SK-MEL-5 (cell line): ENCODE measurements around the gene DUSP1. TPM values are rescaled to one million over a fixed set of nuclear protein-coding genes. Genes with fewer than 3 reads are reported as not detected.
"Not testable (repeated sequence)": the region's sequence is repeated elsewhere in the genome, so short reads cannot be mapped to it uniquely, and the experiment has no call there.

ENCODE experiments used
- DNase-seq: peaks from one replicate; pipeline ENCODE4 v3.0.0-alpha.2; 2016; ENCODE audit warnings: low read depth, low spot score
- in situ Hi-C: cut with HindIII; loops from 2 replicates; pipeline ENCODE4 v1.10.0; 2016; ENCODE audit warnings: low sequenced_read_pairs, high pct_unique_total_duplicates, low pct_unique_long_range_greater_than_20kb
- polyA plus RNA-seq, 2 experiments: library from polyadenylated mRNA; depleted of rRNA; stranded (reverse); fragments of >200 nt; gene quantifications; 2 replicates each; pipeline ENCODE4 v1.2.3, GENCODE V29; 2015
- total RNA-seq: library from RNA; depleted of rRNA; stranded (reverse); fragments of >200 nt; shearing (Covaris generic); gene quantifications from 2 replicates; pipeline ENCODE4 v1.2.3, GENCODE V29; 2014; rRNA removed

The DUSP1 gene, protein sequence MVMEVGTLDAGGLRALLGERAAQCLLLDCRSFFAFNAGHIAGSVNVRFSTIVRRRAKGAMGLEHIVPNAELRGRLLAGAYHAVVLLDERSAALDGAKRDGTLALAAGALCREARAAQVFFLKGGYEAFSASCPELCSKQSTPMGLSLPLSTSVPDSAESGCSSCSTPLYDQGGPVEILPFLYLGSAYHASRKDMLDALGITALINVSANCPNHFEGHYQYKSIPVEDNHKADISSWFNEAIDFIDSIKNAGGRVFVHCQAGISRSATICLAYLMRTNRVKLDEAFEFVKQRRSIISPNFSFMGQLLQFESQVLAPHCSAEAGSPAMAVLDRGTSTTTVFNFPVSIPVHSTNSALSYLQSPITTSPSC
- 10.9 and 11.3 TPM in 2 replicates for total RNA-seq
- 10.7 and 11.3 TPM in 2 replicates for polyA plus RNA-seq (2015; cell fraction: cytosol; rRNA removed)
- 16.0 and 19.7 TPM in 2 replicates for polyA plus RNA-seq (2015; cell fraction: nucleus; rRNA removed)

DNA sequence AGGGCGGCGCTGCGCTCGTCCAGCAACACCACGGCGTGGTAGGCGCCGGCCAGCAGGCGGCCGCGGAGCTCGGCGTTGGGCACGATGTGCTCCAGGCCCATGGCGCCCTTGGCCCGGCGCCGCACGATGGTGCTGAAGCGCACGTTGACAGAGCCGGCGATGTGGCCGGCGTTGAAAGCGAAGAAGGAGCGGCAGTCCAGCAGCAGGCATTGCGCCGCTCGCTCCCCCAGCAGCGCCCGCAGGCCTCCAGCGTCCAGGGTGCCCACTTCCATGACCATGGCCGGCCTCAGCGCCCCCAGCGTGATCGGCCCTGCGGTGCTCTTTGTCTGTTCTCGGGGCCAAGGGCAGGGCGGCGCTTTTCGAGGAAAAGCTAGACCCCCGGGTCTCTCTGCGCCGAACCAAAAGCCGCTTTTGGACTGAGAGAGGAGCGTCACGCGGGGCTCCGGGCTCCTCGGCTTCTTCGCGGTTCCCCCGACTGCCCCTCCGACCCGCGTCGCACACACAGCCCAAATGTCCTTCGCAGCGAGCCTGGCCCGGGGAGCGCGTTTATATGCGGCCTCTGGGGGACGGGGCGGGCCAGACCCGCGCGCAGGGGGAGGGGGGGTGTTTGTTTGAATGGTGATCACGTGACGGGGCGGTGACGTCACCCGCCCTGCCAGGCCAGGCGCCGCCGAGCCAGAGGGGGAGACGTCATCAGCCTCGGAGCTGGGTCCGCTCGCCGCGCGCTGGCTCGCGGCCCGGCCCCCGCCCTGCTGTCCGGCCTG is at the start of gene DUSP1:
TSS of gene DUSP1 (minus strand) at position 521 of the 764 bp plus-strand sequence. CDS start at position 278, 243 bp downstream.
- in situ Hi-C loops, result no loop called here

GRCh38 chr5:172820046-172820767 is 49.2 kb upstream of the DUSP1 start:
- in situ Hi-C loops, result no loop called here
- no peak for DNase-seq

More for the DNA sequence above, at the start of gene DUSP1:
- DNase-seq, result peak; percentile 91

DNA sequence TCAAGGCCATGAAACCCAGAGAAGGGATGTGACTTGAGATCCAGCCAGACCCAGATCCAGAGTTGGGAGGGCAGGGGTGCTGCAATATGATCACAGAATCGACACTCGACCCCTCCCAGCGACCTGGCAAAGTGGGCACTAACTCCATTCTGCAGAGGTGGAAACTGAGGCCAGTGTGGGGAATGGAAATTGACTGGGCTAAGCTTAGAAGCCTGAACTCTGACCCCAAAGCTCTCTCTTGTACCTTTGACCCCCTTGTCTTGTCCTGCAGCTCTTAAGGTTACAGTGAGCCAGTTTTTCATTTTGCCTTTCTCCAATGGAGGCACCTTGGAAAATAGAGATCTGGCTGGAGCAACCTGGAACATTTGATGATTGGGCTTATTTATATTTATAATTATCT is 48.6 kb upstream of the DUSP1 start:
- in situ Hi-C loops, result no loop called here
- no peak for DNase-seq

DNA sequence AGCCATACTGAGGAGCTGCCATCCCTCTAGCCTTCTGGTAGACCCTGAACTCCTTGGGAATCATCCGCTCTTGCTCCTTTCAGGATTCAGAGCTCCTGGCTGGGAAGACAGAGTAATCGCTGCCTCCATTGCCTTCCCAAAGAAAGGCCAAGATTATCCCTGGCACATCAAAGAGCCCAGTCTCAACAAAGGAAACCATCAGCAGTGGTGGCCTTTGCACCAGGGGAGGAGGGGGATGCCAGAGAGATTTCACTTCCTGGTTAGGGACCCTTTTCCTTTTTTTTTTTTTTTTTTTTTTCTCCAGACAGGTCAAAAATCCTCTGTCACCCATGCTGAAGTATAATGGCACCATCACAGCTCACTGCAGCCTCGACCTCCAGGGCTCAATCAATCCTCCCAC is 47.1 kb upstream of the DUSP1 start:
- in situ Hi-C loops, result no loop called here
- DNase-seq, result no peak

- no peak for DNase-seq
- in situ Hi-C loops, result no loop called here
Observed at GRCh38 chr5:172817664-172818063, 46.7 kb upstream of the DUSP1 start.

GRCh38 chr5:172816925-172817562 is 46.0 kb upstream of the DUSP1 start:
- in situ Hi-C loops, result no loop called here
- DNase-seq, result no peak

- in situ Hi-C loops, result no loop called here
Observed at GRCh38 chr5:172815631-172816030, 44.6 kb upstream of the DUSP1 start.

DNA sequence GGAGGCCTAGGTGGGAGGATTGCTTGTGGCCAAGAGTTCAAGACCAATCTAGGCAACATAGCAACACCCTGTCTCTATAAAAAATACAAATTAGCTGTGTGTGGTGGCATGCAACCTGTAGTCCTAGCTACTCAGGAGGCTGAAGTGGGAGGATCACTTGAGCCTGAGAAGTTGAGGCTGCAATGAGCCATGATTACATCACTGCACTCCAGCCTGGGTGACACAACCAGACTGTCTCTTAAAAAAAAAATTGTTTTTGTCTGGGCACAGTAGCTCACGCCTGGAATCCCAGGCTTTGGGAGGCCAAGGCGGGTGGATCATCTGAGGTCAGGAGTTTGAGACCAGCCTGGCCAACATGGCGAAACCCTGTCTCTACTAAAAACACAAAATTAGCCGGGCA is 40.0 kb upstream of the DUSP1 start:
- DNase-seq, in situ Hi-C loops: not testable (repeated sequence)

More at GRCh38 chr5:172815631-172816030, 44.6 kb upstream of the DUSP1 start:
- no peak for DNase-seq

- in situ Hi-C loops, result no loop called here
- no peak for DNase-seq
Observed at GRCh38 chr5:172809774-172810173, 38.8 kb upstream of the DUSP1 start.

- in situ Hi-C loops, result no loop called here
- DNase-seq, result no peak
Observed at GRCh38 chr5:172807766-172808311, 36.8 kb upstream of the DUSP1 start.

GRCh38 chr5:172806897-172807672 is 36.1 kb upstream of the DUSP1 start:
- in situ Hi-C loops, result no loop called here
- no peak for DNase-seq

GRCh38 chr5:172805736-172806255 is 34.8 kb upstream of the DUSP1 start:
- in situ Hi-C loops, result no loop called here
- no peak for DNase-seq

DNA sequence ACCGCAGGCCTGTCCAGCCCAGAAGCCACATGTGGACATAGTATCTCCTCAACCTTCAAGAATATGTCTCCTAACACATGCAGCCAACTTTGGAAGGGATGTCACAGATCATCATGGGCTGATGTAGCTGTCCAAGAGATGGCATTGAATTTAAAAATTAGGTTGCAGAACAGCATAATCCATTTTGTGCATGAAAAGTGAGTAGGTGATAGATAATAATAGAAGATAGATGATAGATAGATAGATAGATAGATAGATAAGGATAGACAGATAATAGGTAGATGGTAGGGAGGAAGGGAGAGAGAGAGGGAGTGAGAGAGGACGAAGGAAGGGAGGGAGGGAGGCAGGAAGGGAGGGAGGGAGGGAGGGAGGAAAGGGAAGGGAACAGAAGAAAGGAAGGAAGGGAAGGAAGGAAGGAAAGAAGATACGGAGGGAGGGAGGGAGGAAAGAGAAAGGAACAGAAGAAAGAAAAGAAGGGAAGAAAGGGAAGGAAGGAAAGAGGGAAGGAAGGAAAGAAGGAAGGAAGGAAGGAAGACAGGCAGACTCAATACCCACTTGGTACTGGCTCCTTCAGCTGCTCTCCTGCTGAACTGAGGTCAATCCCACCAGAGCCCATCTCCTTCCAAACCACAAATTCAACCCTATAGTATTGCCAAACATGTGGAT is 34.2 kb upstream of the DUSP1 start:
- no peak for DNase-seq
- in situ Hi-C loops, result no loop called here

DNA sequence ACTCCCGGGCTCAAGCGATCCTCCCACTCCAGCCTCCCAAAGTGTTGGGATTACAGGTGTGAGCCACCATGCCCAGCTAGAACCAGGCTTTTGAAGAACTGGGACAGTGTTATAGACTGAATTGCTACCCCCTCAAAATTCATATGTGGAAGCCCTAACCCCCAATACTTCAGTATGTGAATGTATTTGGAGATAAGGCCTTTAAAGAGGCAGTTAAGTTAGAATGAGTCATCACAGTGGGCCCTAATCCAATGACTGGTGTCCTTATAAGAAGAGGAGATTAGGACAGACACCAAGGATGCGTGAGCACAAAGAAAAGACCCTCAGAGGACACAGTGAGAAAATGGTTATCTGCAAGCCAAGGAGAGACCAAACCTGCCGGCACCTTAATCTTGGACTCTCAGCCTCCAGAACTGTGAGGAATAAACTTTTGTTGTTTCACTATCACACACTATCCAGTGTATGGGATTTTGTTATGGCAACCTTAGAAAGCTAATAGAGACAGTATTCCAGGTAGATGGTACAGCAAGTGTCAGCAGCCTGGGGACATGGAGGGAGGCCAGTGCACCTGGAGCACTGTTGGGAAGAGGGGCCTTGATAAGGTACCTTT is 31.7 kb upstream of the DUSP1 start:
- no peak for DNase-seq
- in situ Hi-C loops, result no loop called here

DNA sequence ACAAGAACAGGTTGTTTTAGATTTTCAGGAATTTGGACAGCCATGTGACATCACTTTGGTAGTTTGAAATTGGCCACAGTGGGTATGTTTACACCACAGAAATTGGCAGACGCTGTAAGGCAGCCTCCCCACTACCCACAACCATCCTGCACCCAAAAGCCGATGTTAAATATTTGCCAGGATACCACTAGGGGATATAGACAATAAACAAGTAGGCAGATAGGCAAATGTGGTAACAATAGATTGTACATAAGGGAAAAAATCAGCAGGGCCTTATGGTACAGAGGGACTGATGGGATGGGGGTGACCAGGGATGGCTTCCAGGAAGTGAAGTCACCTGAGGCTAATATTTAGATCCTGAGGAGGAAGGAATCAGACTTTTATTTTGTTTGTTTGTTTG is 31.1 kb upstream of the DUSP1 start:
- in situ Hi-C loops, result no loop called here
- no peak for DNase-seq
